Prostate gland (tissue), 2 donors: Measurements from ENCODE around the gene TCHHL1. TPM values are rescaled to one million over a fixed set of nuclear protein-coding genes. Genes with fewer than 3 reads are reported as not detected.

ENCODE experiments used
- DNase-seq: peaks from one replicate; pipeline ENCODE4 v3.0.0-alpha.2; 2019; ENCODE audit warnings: low spot score
- H3K27ac ChIP-seq, 2 donors: fragments of 200-600 bp; sonication (generic); 2 replicates each; pipeline ENCODE4 v1.5.1; 2017 to 2019
- H3K27me3 ChIP-seq: fragments of 200-600 bp; sonication (generic); replicated peaks from 2 replicates; pipeline ENCODE4 v1.5.1; 2019; ENCODE audit not compliant: insufficient read depth
- H3K36me3 ChIP-seq, 2 donors: fragments of 200-600 bp; sonication (generic); 1 replicate in 1 of 2; 2 replicates in 1 of 2; pipeline versions ENCODE4 v1.5.1 to v1.8.1; 2017 to 2019
- H3K4me1 ChIP-seq: fragments of 200-600 bp; sonication (generic); replicated peaks from 2 replicates; pipeline ENCODE4 v1.5.1; 2019
- H3K4me3 ChIP-seq, 2 donors: fragments of 200-600 bp; sonication (generic); 2 replicates each; pipeline ENCODE4 v1.5.1; 2017 to 2019
- H3K9me3 ChIP-seq: fragments of 200-600 bp; sonication (generic); 2 replicates; pipeline ENCODE4 v1.5.1; 2017
- POLR2A ChIP-seq: fragments of 450-650 bp; IDR thresholded peaks from one replicate; pipeline ENCODE4 v1.6.1; 2016; ENCODE audit warnings: antibody characterized with exemption, mild to moderate bottlenecking
- POLR2AphosphoS5 ChIP-seq: sonication (generic); formaldehyde crosslinking; IDR thresholded peaks from one replicate; pipeline ENCODE4 v1.6.1; 2017; ENCODE audit warnings: antibody characterized with exemption
- WGBS: methylation state at CpG from one replicate; pipeline ENCODE4 v1.1.5; 2018; 5-methylcytosine and 5-hydroxymethylcytosine counted together
- intact Hi-C: fragments of 100-400 bp; cut with DNase I; formaldehyde crosslinking; loops from one replicate; pipeline ENCODE4 v1.14.2; 2022
- total RNA-seq, 2 donors: library from RNA; depleted of rRNA; stranded (reverse); fragments of >200 nt; gene quantifications; one replicate each; pipeline ENCODE4 v1.1.0, GENCODE V29; 2016
- TF ChIP-seq, protein P1 (sequence below), 4 experiments: fragments of 200-600 bp in 2 of 4; fragments of 450-650 bp in 2 of 4; sonication (generic) in 2 of 4; IDR thresholded peaks; 1 replicate in 3 of 4; 2 replicates in 1 of 4; pipeline ENCODE4 v1.5.1; 2016 to 2019; ENCODE audit warnings: antibody characterized with exemption in 4 of 4, mild to moderate bottlenecking in 2 of 4, moderate library complexity in 2 of 4

The TCHHL1 gene
- not detected for total RNA-seq

DNA sequence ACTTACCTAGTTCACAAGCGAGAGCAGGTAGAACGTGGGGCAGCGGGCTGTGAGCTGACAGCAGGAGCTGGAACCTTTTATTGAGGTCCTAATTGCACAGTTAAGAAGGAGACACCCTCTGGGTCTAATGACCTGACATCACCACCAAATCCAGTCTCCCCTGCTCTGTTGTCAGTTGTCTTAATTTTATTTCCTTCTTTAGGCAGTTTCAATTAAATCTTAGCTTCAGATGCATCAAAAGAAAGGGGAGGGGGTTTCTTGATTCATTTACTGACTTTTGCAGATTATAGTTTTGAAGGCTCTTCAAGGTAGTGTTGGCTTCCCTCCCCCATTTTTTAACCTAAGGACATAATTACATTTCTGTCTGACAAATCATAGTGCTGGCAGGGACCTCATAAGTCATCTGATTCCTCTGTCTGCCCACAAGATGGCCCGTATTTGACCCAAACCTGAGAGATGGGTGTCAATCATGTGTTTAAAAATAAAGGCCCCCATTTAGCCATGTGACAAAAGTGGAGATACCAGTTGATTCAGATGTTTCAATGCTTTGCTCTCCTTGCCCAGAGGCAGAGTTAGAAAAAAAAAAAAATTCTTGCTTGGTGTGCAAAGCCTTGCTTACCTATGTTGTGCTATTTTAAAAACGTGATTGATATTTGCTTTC is at the start of gene TCHHL1:
Gene TCHHL1, minus strand, starts transcription at position 51 of the 661 bp plus-strand sequence. CDS start 921 bp downstream, outside the sequence.
- no peak for DNase-seq
- no peaks in the 10 kb centered on the region for H3K4me1 ChIP-seq
- H3K36me3 ChIP-seq = no peaks in the 10 kb centered on the region
- TF ChIP-seq POLR2A (no peak), POLR2AphosphoS5 (no peak)
- TF ChIP-seq, protein P1, sequence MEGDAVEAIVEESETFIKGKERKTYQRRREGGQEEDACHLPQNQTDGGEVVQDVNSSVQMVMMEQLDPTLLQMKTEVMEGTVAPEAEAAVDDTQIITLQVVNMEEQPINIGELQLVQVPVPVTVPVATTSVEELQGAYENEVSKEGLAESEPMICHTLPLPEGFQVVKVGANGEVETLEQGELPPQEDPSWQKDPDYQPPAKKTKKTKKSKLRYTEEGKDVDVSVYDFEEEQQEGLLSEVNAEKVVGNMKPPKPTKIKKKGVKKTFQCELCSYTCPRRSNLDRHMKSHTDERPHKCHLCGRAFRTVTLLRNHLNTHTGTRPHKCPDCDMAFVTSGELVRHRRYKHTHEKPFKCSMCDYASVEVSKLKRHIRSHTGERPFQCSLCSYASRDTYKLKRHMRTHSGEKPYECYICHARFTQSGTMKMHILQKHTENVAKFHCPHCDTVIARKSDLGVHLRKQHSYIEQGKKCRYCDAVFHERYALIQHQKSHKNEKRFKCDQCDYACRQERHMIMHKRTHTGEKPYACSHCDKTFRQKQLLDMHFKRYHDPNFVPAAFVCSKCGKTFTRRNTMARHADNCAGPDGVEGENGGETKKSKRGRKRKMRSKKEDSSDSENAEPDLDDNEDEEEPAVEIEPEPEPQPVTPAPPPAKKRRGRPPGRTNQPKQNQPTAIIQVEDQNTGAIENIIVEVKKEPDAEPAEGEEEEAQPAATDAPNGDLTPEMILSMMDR (IDR thresholded peaks at IDR 0.05) = no peak
- H3K4me3 ChIP-seq = no peak within 1 kb of the TSS
- 57% methylated on average over 5 of the region's 5 CpGs for WGBS
- no peaks in the 10 kb centered on the region for H3K9me3 ChIP-seq
- no peaks in the 10 kb centered on the region for H3K27me3 ChIP-seq
- no peak within 1 kb of the TSS for H3K27ac ChIP-seq
- intact Hi-C loops = no loop called here

DNA sequence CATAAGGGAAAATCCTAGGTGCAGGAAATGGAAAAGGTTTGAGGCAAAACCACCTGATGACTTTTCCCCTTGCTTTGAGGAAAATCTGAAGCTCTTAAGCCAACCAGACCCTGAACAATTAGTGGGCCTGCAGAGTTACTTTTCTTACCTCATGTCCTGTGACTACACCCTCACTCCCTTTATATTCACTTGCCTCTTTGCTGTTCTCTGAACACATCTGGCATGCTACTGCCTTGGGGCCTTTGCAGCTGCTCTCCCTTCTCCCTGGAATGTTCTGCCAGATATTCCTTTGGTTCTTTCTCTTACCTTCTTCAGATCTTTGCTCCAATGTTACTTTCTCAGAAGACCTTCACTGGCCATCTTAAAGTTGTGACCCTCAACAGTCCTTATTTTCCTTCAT is 48.4 kb upstream of the TCHHL1 start:
- no peaks in the 10 kb centered on the region for H3K9me3 ChIP-seq
- DNase-seq = no peak
- H3K4me3 ChIP-seq = no peak overlapping the region
- intact Hi-C loops = no loop called here
- H3K27ac ChIP-seq = no peak overlapping the region
- no peaks in the 10 kb centered on the region for H3K36me3 ChIP-seq
- no peak for TF ChIP-seq POLR2AphosphoS5
- H3K27me3 ChIP-seq = no peaks in the 10 kb centered on the region
- H3K4me1 ChIP-seq = no peaks in the 10 kb centered on the region

DNA sequence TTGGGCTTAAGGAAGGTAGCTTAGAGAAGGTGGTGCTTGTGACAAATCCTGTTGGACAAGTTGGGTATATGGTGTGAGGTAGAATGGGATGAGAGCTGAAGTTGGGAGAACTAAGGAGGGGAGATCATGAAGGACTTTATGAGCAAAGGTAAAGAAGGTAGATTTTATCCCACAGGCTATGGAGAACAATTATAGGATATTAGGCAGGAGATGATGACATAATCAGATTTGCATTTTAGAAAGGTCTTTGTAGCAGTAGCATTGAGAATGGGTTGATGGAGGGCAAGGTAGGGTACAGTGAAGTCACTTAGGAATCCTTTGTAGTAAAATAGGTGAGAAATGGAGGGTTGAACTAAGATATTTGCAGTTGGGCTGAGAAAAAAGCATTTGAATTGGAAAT is 41.3 kb upstream of the TCHHL1 start:
- Histone ChIP-seq H3K9me3 (no peaks in the 10 kb centered on the region), H3K4me1 (no peaks in the 10 kb centered on the region), H3K27ac (no peak overlapping the region), H3K27me3 (no peaks in the 10 kb centered on the region), H3K36me3 (no peaks in the 10 kb centered on the region), H3K4me3 (no peak overlapping the region)
- TF ChIP-seq, protein P1 (IDR thresholded peaks at IDR 0.05) = no peak
- TF ChIP-seq POLR2AphosphoS5 = no peak
- intact Hi-C loops = no loop called here
- DNase-seq = no peak

DNA sequence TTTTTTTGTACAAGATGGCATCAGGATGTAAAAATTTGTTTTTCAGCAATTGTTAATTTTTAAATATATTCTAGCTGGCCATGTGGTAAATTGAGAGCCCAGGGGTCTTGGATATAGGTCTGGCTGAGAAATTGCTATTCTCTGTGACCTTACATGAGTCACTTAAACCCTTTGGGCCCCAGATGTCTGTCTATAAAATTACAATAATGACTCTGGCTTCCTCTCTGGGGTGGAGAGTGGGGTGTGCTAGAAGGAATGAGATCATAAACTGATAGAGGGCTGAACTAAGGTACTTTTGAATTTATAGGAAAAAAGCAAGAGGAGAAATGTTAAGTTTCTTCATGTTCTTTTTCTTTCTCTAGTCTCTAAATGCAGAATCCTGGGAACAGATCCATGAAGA is 38.8 kb upstream of the TCHHL1 start:
- Histone ChIP-seq H3K27me3 (no peaks in the 10 kb centered on the region), H3K36me3 (no peaks in the 10 kb centered on the region), H3K9me3 (no peaks in the 10 kb centered on the region), H3K4me1 (no peaks in the 10 kb centered on the region), H3K4me3 (no peak overlapping the region), H3K27ac (no peak overlapping the region)
- DNase-seq = no peak
- TF ChIP-seq POLR2AphosphoS5 (no peak), POLR2A (no peak)
- TF ChIP-seq, protein P1 (IDR thresholded peaks at IDR 0.05) = no peak
- intact Hi-C loops = no loop called here

DNA sequence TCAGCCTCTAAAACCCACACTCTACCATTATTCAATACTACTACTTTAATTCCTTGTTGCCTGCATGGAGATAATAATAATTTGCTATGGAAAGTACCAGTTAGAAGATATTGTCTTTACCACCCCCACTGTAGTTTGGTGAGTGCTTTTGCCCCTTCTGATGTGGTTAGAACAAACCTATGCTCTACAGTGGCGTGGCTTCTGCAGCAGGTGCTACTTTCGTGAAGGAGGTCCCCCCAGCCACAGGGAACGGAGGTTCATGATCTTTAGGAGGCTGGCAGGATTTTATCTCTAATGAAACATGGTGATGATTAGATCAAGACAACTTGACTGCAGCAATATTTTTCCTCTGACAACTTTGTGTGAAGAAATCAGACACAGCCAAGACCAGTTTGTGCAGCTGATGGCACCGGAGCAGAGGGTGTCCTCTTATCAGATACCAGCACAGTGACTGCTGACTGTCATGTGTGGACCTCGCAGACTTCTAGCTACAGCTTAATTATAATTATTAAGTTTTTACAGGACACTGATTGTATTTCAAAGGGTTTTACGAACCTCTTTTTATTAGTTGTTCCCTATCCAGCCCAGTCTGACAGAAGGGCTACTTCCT is 37.1 kb upstream of the TCHHL1 start:
- intact Hi-C loops = no loop called here
- no peaks in the 10 kb centered on the region for H3K27me3 ChIP-seq

More for the DNA sequence above, 37.1 kb upstream of the TCHHL1 start:
- DNase-seq = no peak
- WGBS = 31% methylated on average over 6 of the region's 6 CpGs
- no peaks in the 10 kb centered on the region for H3K9me3 ChIP-seq
- H3K27ac ChIP-seq = no peak overlapping the region
- TF ChIP-seq POLR2AphosphoS5 = no peak
- no peak for TF ChIP-seq POLR2A
- TF ChIP-seq, protein P1 (IDR thresholded peaks at IDR 0.05) = no peak
- H3K4me1 ChIP-seq = no peaks in the 10 kb centered on the region
- no peak overlapping the region for H3K4me3 ChIP-seq
- H3K36me3 ChIP-seq = no peaks in the 10 kb centered on the region
